HG03354 (cell line): Measurements from ENCODE around the gene LELP1.
"Not testable (repeated sequence)": the region's sequence is repeated elsewhere in the genome, so short reads cannot be mapped to it uniquely, and the experiment has no call there.

ENCODE experiments used
- ATAC-seq: cut with Tn5 transposase; IDR thresholded peaks from one replicate; pipeline ENCODE4 v1.9.1; 2021; ENCODE audit warnings: mild to moderate bottlenecking; ENCODE audit not compliant: unreplicated experiment, poor library complexity, severe bottlenecking

LELP1 gene

GRCh38 chr1:153227810-153228209 lies 24.6 kb downstream of the LELP1 start:
- no peak for ATAC-seq

GRCh38 chr1:153228491-153228890 lies 25.3 kb downstream of the LELP1 start:
- no peak for ATAC-seq

- ATAC-seq = not testable (repeated sequence)
These were observed 26.0 kb downstream of the LELP1 start for GRCh38 chr1:153229076-153229829.

GRCh38 chr1:153231363-153231762 lies 28.1 kb downstream of the LELP1 start:
- no peak for ATAC-seq

- no peak for ATAC-seq
These were observed 28.6 kb downstream of the LELP1 start for GRCh38 chr1:153231785-153232184.

- no peak for ATAC-seq
These were observed 29.3 kb downstream of the LELP1 start for GRCh38 chr1:153232553-153232952.

- no peak for ATAC-seq
These were observed 30.2 kb downstream of the LELP1 start for GRCh38 chr1:153233448-153233847.

- no peak for ATAC-seq
These were observed 35.3 kb downstream of the LELP1 start for GRCh38 chr1:153238527-153238926.

- ATAC-seq = no peak
These were observed 38.9 kb downstream of the LELP1 start for GRCh38 chr1:153242160-153242559.

GRCh38 chr1:153245466-153245865 lies 42.2 kb downstream of the LELP1 start:
- ATAC-seq = no peak

- no peak for ATAC-seq
These were observed 42.8 kb downstream of the LELP1 start for GRCh38 chr1:153246018-153246417.

- no peak for ATAC-seq
These were observed 43.6 kb downstream of the LELP1 start for GRCh38 chr1:153246825-153247224.

GRCh38 chr1:153248176-153248879 lies 45.1 kb downstream of the LELP1 start:
- ATAC-seq = no peak

- no peak for ATAC-seq
These were observed 46.9 kb downstream of the LELP1 start for GRCh38 chr1:153250166-153250565.

GRCh38 chr1:153251087-153251486 lies 47.9 kb downstream of the LELP1 start:
- no peak for ATAC-seq

GRCh38 chr1:153251562-153251961 lies 48.3 kb downstream of the LELP1 start:
- ATAC-seq = no peak

GRCh38 chr1:153251988-153252387 lies 48.8 kb downstream of the LELP1 start:
- no peak for ATAC-seq

GRCh38 chr1:153253076-153253475 lies 49.8 kb downstream of the LELP1 start:
- no peak for ATAC-seq

GRCh38 chr1:153253693-153254092 lies 50.5 kb downstream of the LELP1 start:
- ATAC-seq = peak; percentile 66
